ENCODE measurements around the gene ZNF638. TPM values are rescaled to one million over a fixed set of nuclear protein-coding genes. Genes with fewer than 3 reads are reported as not detected.

The ZNF638 gene
- total and polyA plus RNA-seq, 2 of the 8 experiments (the other 6 are each of a cell fraction or from before 2014, with no cell fraction given), result 45.3 to 143 TPM

DNA sequence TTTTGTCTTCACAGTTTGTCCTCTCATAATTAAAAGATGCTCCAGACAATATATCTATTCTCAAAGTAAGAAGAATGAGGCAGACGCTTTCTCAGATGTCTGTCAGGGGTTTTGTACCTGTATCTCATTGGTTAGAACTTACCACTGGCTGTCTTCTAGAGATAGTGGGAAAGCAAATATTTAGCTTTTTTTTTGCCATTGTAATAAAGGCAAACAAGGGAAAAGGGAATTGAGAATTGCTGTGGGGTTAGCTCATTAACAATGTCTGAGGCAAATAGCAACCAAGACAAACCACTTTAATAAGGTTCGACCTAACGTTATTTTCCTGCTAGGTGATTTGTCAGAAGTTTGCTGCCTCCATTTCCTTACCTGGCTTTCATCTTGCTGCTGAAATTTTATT lies 30.0 kb downstream of the ZNF638 start:
- H3K79me1 ChIP-seq (ENCODE audit: low read depth, low read length), result peaks cover 3% of the 10 kb centered on the region
- no peak overlapping the region for H3K4ac ChIP-seq (replicated peaks; ENCODE audit: insufficient read length, low read depth, low read length)
- H3K79me2 ChIP-seq (ENCODE audit: control insufficient read depth in 1 of 2, insufficient read depth in 2 of 2, low read length in 2 of 2), result peaks cover 0 to 54% of the 10 kb centered on the region in 2 experiments; a peak in 2 of 4 replicates
- no peak overlapping the region for H4K8ac ChIP-seq (ENCODE audit: extremely low read depth, insufficient read depth, low read length)
- TF ChIP-seq CEBPB (IDR thresholded peaks at IDR 0.05; ENCODE audit: low read depth, low read length) (no peak), BCL11A (IDR thresholded peaks at IDR 0.05; ENCODE audit: low read depth in 2 of 2, low read length in 2 of 2) (no peak), SP2 (IDR thresholded peaks at IDR 0.05; ENCODE audit: low read length) (no peak), BRCA1 (IDR thresholded peaks at IDR 0.05; ENCODE audit: low read depth, low read length) (no peak), TBP (IDR thresholded peaks at IDR 0.05; ENCODE audit: low read depth, low read length) (no peak), EP300 (IDR thresholded peaks at IDR 0.05; ENCODE audit: borderline replicate concordance in 1 of 2, low read depth in 2 of 2, low read length in 2 of 2) (no peak), SP4 (IDR thresholded peaks at IDR 0.05; ENCODE audit: low read length) (no peak), HDAC2 (IDR thresholded peaks at IDR 0.05; ENCODE audit: borderline replicate concordance in 1 of 2, low read depth in 2 of 2, low read length in 2 of 2) (no peak)
- TF ChIP-seq, protein P1, sequence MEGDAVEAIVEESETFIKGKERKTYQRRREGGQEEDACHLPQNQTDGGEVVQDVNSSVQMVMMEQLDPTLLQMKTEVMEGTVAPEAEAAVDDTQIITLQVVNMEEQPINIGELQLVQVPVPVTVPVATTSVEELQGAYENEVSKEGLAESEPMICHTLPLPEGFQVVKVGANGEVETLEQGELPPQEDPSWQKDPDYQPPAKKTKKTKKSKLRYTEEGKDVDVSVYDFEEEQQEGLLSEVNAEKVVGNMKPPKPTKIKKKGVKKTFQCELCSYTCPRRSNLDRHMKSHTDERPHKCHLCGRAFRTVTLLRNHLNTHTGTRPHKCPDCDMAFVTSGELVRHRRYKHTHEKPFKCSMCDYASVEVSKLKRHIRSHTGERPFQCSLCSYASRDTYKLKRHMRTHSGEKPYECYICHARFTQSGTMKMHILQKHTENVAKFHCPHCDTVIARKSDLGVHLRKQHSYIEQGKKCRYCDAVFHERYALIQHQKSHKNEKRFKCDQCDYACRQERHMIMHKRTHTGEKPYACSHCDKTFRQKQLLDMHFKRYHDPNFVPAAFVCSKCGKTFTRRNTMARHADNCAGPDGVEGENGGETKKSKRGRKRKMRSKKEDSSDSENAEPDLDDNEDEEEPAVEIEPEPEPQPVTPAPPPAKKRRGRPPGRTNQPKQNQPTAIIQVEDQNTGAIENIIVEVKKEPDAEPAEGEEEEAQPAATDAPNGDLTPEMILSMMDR (IDR thresholded peaks at IDR 0.05; ENCODE audit: control extremely low read depth in 1 of 3, insufficient read depth in 1 of 3, low read depth in 1 of 3, low read length in 3 of 3), result no peak
- H3K23me2 ChIP-seq (ENCODE audit: low read depth, low read length), result no peaks in the 10 kb centered on the region
- DNase-seq (ENCODE audit: low read depth in 1 of 2, low spot score in 2 of 2) (no peak), FAIRE-seq (no peak)
- 98% methylated on average over 3 of the region's 3 CpGs; no CpG with 5 or more reads in 1 of the 2 experiments for WGBS, 2 experiments (ENCODE audit: extremely low coverage in 1 of 2, insufficient coverage in 1 of 2, insufficient read length in 1 of 2, insufficient replicate concordance in 2 of 2, low coverage in 1 of 2, low lambda C conversion rate in 2 of 2, missing lambda C conversion rate in 1 of 2)
- no peak overlapping the region for H3K4me3 ChIP-seq (ENCODE audit: extremely low read depth in 1 of 4, insufficient read depth in 2 of 4, low read depth in 3 of 4, low read length in 4 of 4)
- CTCF ChIA-PET (ENCODE audit: partially characterized antibody), result interaction anchor here (0.6 to 1.3 kb wide), 4 partner anchors 29 to 1914 kb away, joined by 3 to 9 read pairs (median 3); partner anchors contain the start of gene ZNF638
- no peak overlapping the region for H4K5ac ChIP-seq (ENCODE audit: insufficient read length, low read depth, low read length)
- H2BK120ac ChIP-seq (replicated peaks; ENCODE audit: low read depth, low read length), result no peak overlapping the region
- no peak overlapping the region for H2BK15ac ChIP-seq (ENCODE audit: low read length)
- H2BK20ac ChIP-seq (ENCODE audit: low read length), result no peak overlapping the region
- no peak overlapping the region for H3K56ac ChIP-seq (replicated peaks; ENCODE audit: insufficient read length, low read depth, low read length)
- no peak overlapping the region for H4K91ac ChIP-seq (replicated peaks; ENCODE audit: insufficient read length, low read length)
- peaks cover 12 to 81% (median 43%) of the 10 kb centered on the region in 4 experiments for H3K36me3 ChIP-seq (ENCODE audit: control insufficient read depth in 2 of 4, insufficient read depth in 4 of 4, low read length in 3 of 4)
- no peaks in the 10 kb centered on the region for H3K9me3 ChIP-seq (ENCODE audit: insufficient read depth in 2 of 2, low read depth in 1 of 2, low read length in 1 of 2)
- no peak overlapping the region for H3K27ac ChIP-seq (ENCODE audit: low read depth, low read length)
- H3K18ac ChIP-seq (ENCODE audit: extremely low read depth, low read length), result no peak overlapping the region
- POLR2A ChIA-PET (ENCODE audit: partially characterized antibody), result interaction anchor here (0.9 kb wide), 1 partner anchor 9 kb away, joined by 3 read pairs; no protein-coding TSS in a partner anchor
- H3K27me3 ChIP-seq (replicated peaks in 1 of 4; ENCODE audit: control insufficient read depth in 3 of 4, extremely low read depth in 1 of 4, insufficient read depth in 3 of 4, low read length in 3 of 4), result no peaks in the 10 kb centered on the region
- no peak overlapping the region for H2BK12ac ChIP-seq (ENCODE audit: low read depth, low read length)
- H3K14ac ChIP-seq (ENCODE audit: insufficient read length), result no peak overlapping the region
- H2AFZ ChIP-seq (ENCODE audit: low read length), result no peak overlapping the region
- no peak overlapping the region for H2BK5ac ChIP-seq (ENCODE audit: low read depth, low read length)
- peaks cover 8 to 15% of the 10 kb centered on the region in 2 experiments for H4K20me1 ChIP-seq (replicated peaks in 1 of 2; ENCODE audit: control insufficient read depth in 1 of 2, insufficient read depth in 2 of 2, low read length in 2 of 2)
- H3K4me2 ChIP-seq (ENCODE audit: insufficient read depth in 1 of 2, low read depth in 2 of 2, low read length in 2 of 2), result no peak overlapping the region
- H3K4me1 ChIP-seq (replicated peaks in 1 of 4; ENCODE audit: control insufficient read depth in 3 of 4, insufficient read depth in 4 of 4, low read length in 3 of 4), result no peaks in the 10 kb centered on the region
- H3K23ac ChIP-seq (ENCODE audit: insufficient read length), result no peak overlapping the region
- no peak overlapping the region for H3K9ac ChIP-seq (replicated peaks in 1 of 4; ENCODE audit: extremely low read depth in 1 of 4, low read depth in 3 of 4, low read length in 3 of 4)
- no peak overlapping the region for H2AK5ac ChIP-seq (ENCODE audit: low read depth, low read length)

Data from H1 (cell line).